Sigmoid colon (tissue), 7 donors: Measurements from ENCODE around the gene NR4A3. TPM values are rescaled to one million over a fixed set of nuclear protein-coding genes. Genes with fewer than 3 reads are reported as not detected.

Experiments
- DNase-seq: peaks from one replicate; pipeline ENCODE4 v3.0.0-alpha.2; 2019
- H3K27ac ChIP-seq, 4 donors: fragments of 200-600 bp; sonication (generic); one replicate each; pipeline ENCODE4 v1.5.1; 2016 to 2019; ENCODE audit warnings: mild to moderate bottlenecking in 1 of 4
- H3K27me3 ChIP-seq, 3 donors: fragments of 200-600 bp; sonication (generic); one replicate each; pipeline ENCODE4 v1.5.1; 2019; ENCODE audit warnings: mild to moderate bottlenecking in 1 of 3
- H3K36me3 ChIP-seq, 4 donors: fragments of 200-600 bp; sonication (generic); one replicate each; pipeline ENCODE4 v1.5.1; 2016 to 2019
- H3K4me1 ChIP-seq, 4 donors: fragments of 200-600 bp; sonication (generic); one replicate each; pipeline ENCODE4 v1.5.1; 2017 to 2019
- H3K4me3 ChIP-seq, 4 donors: fragments of 200-600 bp; sonication (generic); one replicate each; pipeline ENCODE4 v1.5.1; 2017 to 2019; ENCODE audit warnings: mild to moderate bottlenecking in 2 of 4, moderate library complexity in 1 of 4
- H3K9me3 ChIP-seq, 4 donors: fragments of 200-600 bp in 3 of 4; sonication (generic) in 3 of 4; one replicate each; pipeline versions ENCODE4 v1.5.1 to v1.6.1; 2013 to 2019
- CTCF ChIP-seq, 4 experiments: fragments of 450-650 bp in 3 of 4; fragments of 200-600 bp in 1 of 4; IDR thresholded peaks; one replicate each; pipeline ENCODE4 v1.5.1; 2016 to 2019; ENCODE audit warnings: antibody characterized with exemption in 4 of 4, mild to moderate bottlenecking in 3 of 4, moderate library complexity in 2 of 4
- EP300 ChIP-seq, 4 donors: sonication (generic); formaldehyde crosslinking; IDR thresholded peaks; one replicate each; pipeline ENCODE4 v1.6.1; 2017; ENCODE audit warnings: antibody characterized with exemption in 4 of 4
- POLR2A ChIP-seq, 2 donors: fragments of 450-650 bp; IDR thresholded peaks; one replicate each; pipeline ENCODE4 v1.6.1; 2016; ENCODE audit warnings: antibody characterized with exemption in 2 of 2, mild to moderate bottlenecking in 2 of 2, moderate library complexity in 2 of 2
- POLR2AphosphoS5 ChIP-seq, 4 donors: sonication (generic); formaldehyde crosslinking; IDR thresholded peaks; one replicate each; pipeline ENCODE4 v1.6.1; 2017; ENCODE audit warnings: antibody characterized with exemption in 4 of 4
- WGBS, 2 donors: extraction: QIAGEN DNeasy Blood & Tissue Kit; methylation state at CpG; one replicate each; pipeline ENCODE4 v1.1.7; 2013; 5-methylcytosine and 5-hydroxymethylcytosine counted together
- intact Hi-C: fragments of 100-400 bp; cut with DNase I; formaldehyde crosslinking; loops from one replicate; pipeline ENCODE4 v1.15.1; 2023
- polyA plus RNA-seq, 3 donors: library from polyadenylated mRNA; stranded (reverse); fragments of 200-250 nt; gene quantifications; one replicate each; pipeline ENCODE4 v1.2.3, GENCODE V29; 2013
- total RNA-seq, 4 donors: library from RNA; depleted of rRNA; stranded (reverse); fragments of >200 nt; gene quantifications; one replicate each; pipeline ENCODE4 v1.1.0, GENCODE V29; 2016
- donor health status: healthy with polysubstance abuse.
- donor health status: Bipolar disorder and iron deficiency.
- donor health status: healthy.

The NR4A3 gene
- total and polyA plus RNA-seq, 7 donors, result 1.1 to 6.4 (median 1.2) TPM

- Histone ChIP-seq H3K9me3 (no peaks in the 10 kb centered on the region), H3K27me3 (no peaks in the 10 kb centered on the region), H3K27ac (no peak overlapping the region), H3K4me1 (no peaks in the 10 kb centered on the region), H3K36me3 (no peaks in the 10 kb centered on the region), H3K4me3 (no peak overlapping the region)
- intact Hi-C loops, result no loop called here
- no peak for DNase-seq
- TF ChIP-seq CTCF (IDR thresholded peaks at IDR 0.05) (no peak), EP300 (IDR thresholded peaks at IDR 0.05) (no peak), POLR2A (IDR thresholded peaks at IDR 0.05) (no peak), POLR2AphosphoS5 (IDR thresholded peaks at IDR 0.05) (no peak)
- WGBS, 2 donors, result 48 to 74% methylated on average over 3 of the region's 3 CpGs
These were observed 45.9 kb downstream of the NR4A3 start for GRCh38 chr9:99867536-99867935.

- DNase-seq, result no peak
- H3K27ac ChIP-seq, result no peak overlapping the region
- intact Hi-C loops, result no loop called here
These were observed 46.3 kb downstream of the NR4A3 start for GRCh38 chr9:99867968-99868367.

GRCh38 chr9:99868845-99869244 lies 47.2 kb downstream of the NR4A3 start:
- intact Hi-C loops, result no loop called here
- Histone ChIP-seq H3K27ac (no peak overlapping the region), H3K4me3 (no peak overlapping the region), H3K36me3 (no peaks in the 10 kb centered on the region), H3K9me3 (no peaks in the 10 kb centered on the region), H3K27me3 (no peaks in the 10 kb centered on the region), H3K4me1 (no peaks in the 10 kb centered on the region)
- 85 to 91% methylated on average over 2 of the region's 2 CpGs for WGBS, 2 donors
- no peak for TF ChIP-seq EP300 (IDR thresholded peaks at IDR 0.05)
- TF ChIP-seq POLR2AphosphoS5 (IDR thresholded peaks at IDR 0.05), result no peak
- TF ChIP-seq CTCF (IDR thresholded peaks at IDR 0.05), result no peak
- no peak for TF ChIP-seq POLR2A (IDR thresholded peaks at IDR 0.05)
- DNase-seq, result no peak

More at GRCh38 chr9:99867968-99868367, 46.3 kb downstream of the NR4A3 start:
- Histone ChIP-seq H3K36me3 (no peaks in the 10 kb centered on the region), H3K27me3 (no peaks in the 10 kb centered on the region), H3K9me3 (no peaks in the 10 kb centered on the region), H3K4me1 (no peaks in the 10 kb centered on the region), H3K4me3 (no peak overlapping the region)
- no peak for TF ChIP-seq CTCF (IDR thresholded peaks at IDR 0.05)

- Histone ChIP-seq H3K27ac (no peak overlapping the region), H3K4me3 (no peak overlapping the region), H3K27me3 (no peaks in the 10 kb centered on the region), H3K36me3 (no peaks in the 10 kb centered on the region), H3K4me1 (no peaks in the 10 kb centered on the region), H3K9me3 (no peaks in the 10 kb centered on the region)
- TF ChIP-seq CTCF (IDR thresholded peaks at IDR 0.05) (no peak), POLR2AphosphoS5 (IDR thresholded peaks at IDR 0.05) (no peak), EP300 (IDR thresholded peaks at IDR 0.05) (no peak), POLR2A (IDR thresholded peaks at IDR 0.05) (no peak)
- DNase-seq, result no peak
- intact Hi-C loops, result no loop called here
- WGBS, 2 donors, result 91 to 93% methylated on average over 5 of the region's 5 CpGs
These were observed 48.4 kb downstream of the NR4A3 start for GRCh38 chr9:99870126-99870525.

- no peak for DNase-seq
- Histone ChIP-seq H3K4me3 (no peak overlapping the region), H3K9me3 (no peaks in the 10 kb centered on the region), H3K36me3 (no peaks in the 10 kb centered on the region), H3K27ac (no peak overlapping the region), H3K4me1 (no peaks in the 10 kb centered on the region), H3K27me3 (no peaks in the 10 kb centered on the region)
- 91 to 93% methylated on average over 3 of the region's 3 CpGs for WGBS, 2 donors
- intact Hi-C loops, result no loop called here
- TF ChIP-seq POLR2A (IDR thresholded peaks at IDR 0.05), result no peak
- no peak for TF ChIP-seq EP300 (IDR thresholded peaks at IDR 0.05)
- TF ChIP-seq CTCF (IDR thresholded peaks at IDR 0.05), result no peak
- no peak for TF ChIP-seq POLR2AphosphoS5 (IDR thresholded peaks at IDR 0.05)
These were observed 51.8 kb downstream of the NR4A3 start for GRCh38 chr9:99873531-99873930.
